Pancreas (tissue), 10 donors: ENCODE data around the gene GRB10. TPM values are rescaled to one million over a fixed set of nuclear protein-coding genes. Genes with fewer than 3 reads are reported as not detected.
A peak's percentile ranks its signal among the peaks of the same experiment; 100 is the strongest.

ENCODE experiments used
- ATAC-seq, 4 donors: fragments of 200-7000 bp; cut with Tn5 transposase; one replicate each; pipeline versions ENCODE4 v1.8.0 to v1.9.1; 2020; ENCODE audit warnings: mild to moderate bottlenecking in 4 of 4, moderate library complexity in 4 of 4
- DNase-seq, 6 donors: peaks; one replicate each; pipeline ENCODE4 v3.0.0-alpha.2; 2020
- FAIRE-seq: peaks from 2 replicates; lab custom pipeline; 2012; peaks lifted over from hg19 to GRCh38; lab: Jason Lieb, UNC
- H3K27ac ChIP-seq, 4 donors: fragments of 200-600 bp; sonication (generic); 1 replicate in 3 of 4; 2 replicates in 1 of 4; pipeline versions ENCODE4 v1.5.0 to v1.8.0; 2020
- H3K27me3 ChIP-seq, 4 donors: fragments of 200-600 bp; one replicate each; pipeline ENCODE4 v1.8.0; 2021
- H3K36me3 ChIP-seq, 3 donors: fragments of 200-600 bp; sonication (generic) in 1 of 3; one replicate each; pipeline versions ENCODE4 v1.5.0 to v1.8.0; 2020 to 2021
- H3K4me1 ChIP-seq, 3 donors: fragments of 200-600 bp; one replicate each; pipeline ENCODE4 v1.8.0; 2021
- H3K4me3 ChIP-seq, 4 donors: fragments of 200-600 bp; sonication (generic) in 2 of 4; one replicate each; pipeline versions ENCODE4 v1.5.0 to v1.8.0; 2020 to 2021
- H3K9me3 ChIP-seq, 4 donors: fragments of 200-600 bp; one replicate each; pipeline ENCODE4 v1.8.0; 2021
- WGBS, 2 donors: extraction: QIAGEN DNeasy Blood & Tissue Kit; methylation state at CpG; one replicate each; pipeline ENCODE4 v1.1.7; 2013; 5-methylcytosine and 5-hydroxymethylcytosine counted together
- intact Hi-C, 3 donors: fragments of 100-400 bp; cut with DNase I; formaldehyde crosslinking; loops; one replicate each; pipeline versions ENCODE4 v1.11.1 to v1.14.2; 2022
- polyA plus RNA-seq, 2 donors: library from polyadenylated mRNA; stranded (reverse); fragments of 200-250 nt; gene quantifications; one replicate each; pipeline ENCODE4 v1.2.3, GENCODE V29; 2013
- total RNA-seq, 6 donors: library from RNA; stranded (reverse); fragmentation: NEBNext Ultra II Directional in 4 of 6; extraction: Animal tissue kit (Norgen Biotek cat#: 25700) in 4 of 6; gene quantifications; one replicate each; pipeline versions ENCODE4 v1.2.1 to v1.2.4, GENCODE V29; 2021 to 2023
- TF ChIP-seq, protein P1 (sequence below), 4 donors: fragments of 200-600 bp; sonication (generic) in 3 of 4; IDR thresholded peaks; one replicate each; pipeline versions ENCODE4 v1.5.0 to v1.8.0; 2021; ENCODE audit warnings: antibody characterized with exemption in 4 of 4
- donor health status: healthy with polysubstance abuse.
- donor health status: DM: no; HTN: no; CAD: no; lungs with moderate emphysema.
- donor health status: DM: no; HTN: no; CAD: no.
- donor health status: control.
- donor health status: control.
- donor health status: Bipolar disorder and iron deficiency.
- donor health status: DM: yes; HTN: yes; CAD: no.
- donor health status: DM: no; HTN: no; CAD: no.
- donor health status: DM: no; HTN: no; CAD: no.
- donor health status: DM: yes; HTN: yes; CAD: no.

Gene GRB10
- total and polyA plus RNA-seq, 8 donors, result 69.9 to 199 (median 133) TPM

DNA sequence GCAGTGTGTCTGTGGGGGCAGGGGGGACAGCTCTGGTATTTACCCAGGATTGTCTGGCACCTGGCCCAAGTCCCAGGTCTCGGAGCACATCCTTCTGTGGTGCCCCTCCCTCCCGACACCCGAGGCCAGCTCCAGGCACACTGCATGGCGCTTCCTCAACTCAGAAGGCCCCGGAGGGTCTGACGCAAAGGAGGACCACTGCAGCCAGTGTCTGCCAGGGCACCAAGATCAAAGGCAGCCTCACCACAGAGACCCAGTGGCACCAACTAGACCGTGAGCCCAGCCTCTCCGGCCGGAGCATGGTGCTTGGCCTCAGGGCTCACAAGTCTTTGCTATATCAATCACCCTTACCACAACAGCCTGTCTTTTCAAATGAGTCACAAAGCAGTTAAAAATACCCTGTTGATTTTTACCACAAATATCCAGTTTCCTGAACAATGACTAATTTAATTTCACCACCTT, 118.2 kb downstream of the GRB10 start:
- no peak for ATAC-seq
- intact Hi-C loops, result no loop called here
- Histone ChIP-seq H3K27ac (no peak overlapping the region), H3K4me1 (peaks cover 27 to 40% (median 33%) of the 10 kb centered on the region in 3 donors), H3K36me3 (peaks cover 0 to 29% (median 6%) of the 10 kb centered on the region in 3 donors), H3K27me3 (no peaks in the 10 kb centered on the region), H3K9me3 (no peaks in the 10 kb centered on the region), H3K4me3 (no peak overlapping the region)
- no peak for FAIRE-seq
- DNase-seq, result peak in 1 of 6 donors; percentile 78
- TF ChIP-seq, protein P1, sequence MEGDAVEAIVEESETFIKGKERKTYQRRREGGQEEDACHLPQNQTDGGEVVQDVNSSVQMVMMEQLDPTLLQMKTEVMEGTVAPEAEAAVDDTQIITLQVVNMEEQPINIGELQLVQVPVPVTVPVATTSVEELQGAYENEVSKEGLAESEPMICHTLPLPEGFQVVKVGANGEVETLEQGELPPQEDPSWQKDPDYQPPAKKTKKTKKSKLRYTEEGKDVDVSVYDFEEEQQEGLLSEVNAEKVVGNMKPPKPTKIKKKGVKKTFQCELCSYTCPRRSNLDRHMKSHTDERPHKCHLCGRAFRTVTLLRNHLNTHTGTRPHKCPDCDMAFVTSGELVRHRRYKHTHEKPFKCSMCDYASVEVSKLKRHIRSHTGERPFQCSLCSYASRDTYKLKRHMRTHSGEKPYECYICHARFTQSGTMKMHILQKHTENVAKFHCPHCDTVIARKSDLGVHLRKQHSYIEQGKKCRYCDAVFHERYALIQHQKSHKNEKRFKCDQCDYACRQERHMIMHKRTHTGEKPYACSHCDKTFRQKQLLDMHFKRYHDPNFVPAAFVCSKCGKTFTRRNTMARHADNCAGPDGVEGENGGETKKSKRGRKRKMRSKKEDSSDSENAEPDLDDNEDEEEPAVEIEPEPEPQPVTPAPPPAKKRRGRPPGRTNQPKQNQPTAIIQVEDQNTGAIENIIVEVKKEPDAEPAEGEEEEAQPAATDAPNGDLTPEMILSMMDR (IDR thresholded peaks at IDR 0.05), result no peak
- WGBS, 2 donors, result 71 to 80% methylated on average over 9 of the region's 9 CpGs

DNA sequence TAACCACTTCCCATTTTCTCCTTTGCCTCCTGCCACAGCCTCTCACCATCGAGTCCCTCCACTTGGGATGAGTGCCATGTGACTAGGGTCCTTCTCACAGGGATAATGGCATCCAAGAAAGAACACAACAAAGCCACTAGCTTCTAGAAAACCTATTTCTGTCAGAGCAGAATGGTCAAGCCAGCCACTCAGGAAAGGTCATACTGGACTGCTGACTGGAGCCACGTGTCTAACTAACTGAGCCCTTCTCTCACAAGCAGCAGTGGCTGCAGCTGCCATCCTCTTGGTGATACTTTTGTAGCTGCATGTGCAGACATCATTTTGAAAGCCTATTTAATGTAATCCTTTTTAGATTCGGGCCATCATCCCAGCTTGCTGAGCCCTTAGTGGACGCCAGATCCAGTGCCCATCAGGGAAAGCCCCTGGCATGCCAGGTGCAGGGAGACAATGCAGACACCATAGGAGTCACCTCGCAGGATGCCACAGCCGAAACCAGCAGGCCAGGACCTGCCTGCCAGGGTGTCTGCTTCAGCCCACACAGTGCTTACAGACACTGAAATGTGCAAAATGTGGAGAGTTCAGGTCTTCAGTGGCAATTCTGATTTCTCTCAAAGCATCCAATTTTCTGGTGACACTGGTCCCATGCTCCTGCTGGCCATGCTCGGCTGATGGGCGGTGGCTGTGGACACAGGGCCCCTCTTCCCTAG, 119.1 kb downstream of the GRB10 start:
- intact Hi-C loops, result no loop called here
- no peaks in the 10 kb centered on the region for H3K9me3 ChIP-seq
- ATAC-seq, result no peak
- DNase-seq, result no peak
- H3K4me3 ChIP-seq, result no peak overlapping the region
- 81 to 84% methylated on average over 8 of the region's 8 CpGs for WGBS, 2 donors
- H3K4me1 ChIP-seq, result peaks cover 20 to 35% (median 26%) of the 10 kb centered on the region in 3 donors
- peaks cover 0 to 26% (median 5%) of the 10 kb centered on the region in 3 donors for H3K36me3 ChIP-seq
- no peak for FAIRE-seq
- no peaks in the 10 kb centered on the region for H3K27me3 ChIP-seq
- H3K27ac ChIP-seq, result no peak overlapping the region
- TF ChIP-seq, protein P1 (IDR thresholded peaks at IDR 0.05), result no peak

- WGBS, 2 donors, result 89 to 90% methylated on average over 2 of the region's 2 CpGs
- ATAC-seq (no peak), DNase-seq (no peak), FAIRE-seq (no peak)
- H3K4me1 ChIP-seq, result peaks cover 15 to 29% (median 21%) of the 10 kb centered on the region in 3 donors
- no peaks in the 10 kb centered on the region for H3K27me3 ChIP-seq
- no peaks in the 10 kb centered on the region for H3K9me3 ChIP-seq
- H3K36me3 ChIP-seq, result peaks cover 0 to 26% (median 5%) of the 10 kb centered on the region in 3 donors
- H3K4me3 ChIP-seq, result no peak overlapping the region
- TF ChIP-seq, protein P1 (IDR thresholded peaks at IDR 0.05), result no peak
- intact Hi-C loops, result no loop called here
- no peak overlapping the region for H3K27ac ChIP-seq
Observed at GRCh38 chr7:50662996-50663395, 119.7 kb downstream of the GRB10 start.

DNA sequence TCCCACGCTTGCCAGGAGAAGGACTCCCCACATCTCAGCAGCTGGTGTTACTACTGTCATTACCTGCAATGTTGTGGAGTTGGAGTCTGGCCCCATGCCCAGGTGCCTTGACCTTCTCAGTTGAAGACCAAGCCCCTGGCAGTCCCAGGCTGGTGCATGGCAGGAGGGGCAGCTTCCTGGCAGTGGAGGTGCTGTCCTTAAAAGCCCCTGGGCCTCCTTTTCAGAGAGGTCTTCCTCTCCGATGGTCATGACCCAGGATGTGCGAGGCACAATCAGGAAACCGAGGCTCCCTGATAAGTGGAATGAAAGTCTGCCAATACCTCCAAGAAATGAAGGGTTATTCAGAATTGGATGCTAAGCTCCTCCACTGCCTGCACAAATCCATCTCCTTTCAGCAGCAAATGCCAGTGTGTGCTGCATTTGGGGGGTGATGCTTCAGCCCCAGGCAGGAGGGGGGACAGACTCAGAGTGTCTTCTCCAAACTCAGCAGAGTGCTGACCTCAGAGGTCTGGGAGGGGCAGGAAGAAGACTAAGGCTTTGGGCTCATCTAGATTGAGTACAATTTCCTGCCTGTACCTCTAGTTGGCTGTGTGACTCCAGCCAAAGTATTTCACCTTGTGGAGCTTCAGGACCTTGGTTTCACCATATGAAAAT, 120.5 kb downstream of the GRB10 start:
- ATAC-seq (peak in 2 of 4 donors; percentile 6 to 15), DNase-seq (no peak), FAIRE-seq (no peak)
- Histone ChIP-seq H3K27me3 (no peaks in the 10 kb centered on the region), H3K4me3 (no peak overlapping the region), H3K9me3 (no peaks in the 10 kb centered on the region), H3K27ac (no peak overlapping the region), H3K36me3 (peaks cover 0 to 26% (median 5%) of the 10 kb centered on the region in 3 donors), H3K4me1 (peaks cover 6 to 21% (median 13%) of the 10 kb centered on the region in 3 donors)
- intact Hi-C loops, result no loop called here
- 58 to 65% methylated on average over 4 of the region's 4 CpGs for WGBS, 2 donors
- TF ChIP-seq, protein P1 (IDR thresholded peaks at IDR 0.05), result no peak
